NCI-H146 (cell line): ENCODE data around the gene MED16.

Source experiments
- DNase-seq: peaks from one replicate; lab custom pipeline; 2025; lab: John Stamatoyannopoulos, UW

MED16 gene

GRCh38 chr19:892894-893689 lies at the start of gene MED16, which contains the start of gene RNU6-9:
TSS of gene MED16 (minus strand) at chr19:893187. CDS start at chr19:891131, 2,056 bp downstream.
TSS of gene RNU6-9 (plus strand) at chr19:893484.
- peak; percentile 90 for DNase-seq

- DNase-seq: no peak
Observed at GRCh38 chr19:942133-942645, 49.2 kb upstream of the MED16 start.

GRCh38 chr19:941292-942132 lies 48.5 kb upstream of the MED16 start:
- no peak for DNase-seq

GRCh38 chr19:940591-941291 lies 47.8 kb upstream of the MED16 start:
- DNase-seq: no peak

GRCh38 chr19:939922-940321 lies 46.9 kb upstream of the MED16 start:
- DNase-seq: no peak

- no peak for DNase-seq
Observed at GRCh38 chr19:939439-939838, 46.5 kb upstream of the MED16 start.

GRCh38 chr19:938233-938923 lies 45.4 kb upstream of the MED16 start:
- DNase-seq: no peak

GRCh38 chr19:937259-937694 lies 44.3 kb upstream of the MED16 start:
- DNase-seq: no peak

GRCh38 chr19:936175-936546 lies 43.2 kb upstream of the MED16 start:
- DNase-seq: no peak

GRCh38 chr19:934865-935479 lies 42.0 kb upstream of the MED16 start:
- peak; percentile 42 for DNase-seq

GRCh38 chr19:934197-934840 lies 41.3 kb upstream of the MED16 start:
- no peak for DNase-seq

GRCh38 chr19:933553-933882 lies 40.5 kb upstream of the MED16 start:
- no peak for DNase-seq

- DNase-seq: no peak
Observed at GRCh38 chr19:932648-933552, 39.9 kb upstream of the MED16 start.

- no peak for DNase-seq
Observed at GRCh38 chr19:931860-932647, 39.1 kb upstream of the MED16 start.

GRCh38 chr19:929891-930258 lies 36.9 kb upstream of the MED16 start:
- no peak for DNase-seq

GRCh38 chr19:929203-929890 lies 36.4 kb upstream of the MED16 start:
- DNase-seq: no peak

GRCh38 chr19:928471-929202 lies 35.6 kb upstream of the MED16 start:
- no peak for DNase-seq
